GM21576 (cell line): ENCODE data around the gene CUL1.

Experiments used
- ATAC-seq: cut with Tn5 transposase; IDR thresholded peaks from one replicate; pipeline ENCODE4 v1.9.1; 2021; ENCODE audit warnings: mild to moderate bottlenecking, moderate library complexity; ENCODE audit not compliant: unreplicated experiment

The CUL1 gene

DNA sequence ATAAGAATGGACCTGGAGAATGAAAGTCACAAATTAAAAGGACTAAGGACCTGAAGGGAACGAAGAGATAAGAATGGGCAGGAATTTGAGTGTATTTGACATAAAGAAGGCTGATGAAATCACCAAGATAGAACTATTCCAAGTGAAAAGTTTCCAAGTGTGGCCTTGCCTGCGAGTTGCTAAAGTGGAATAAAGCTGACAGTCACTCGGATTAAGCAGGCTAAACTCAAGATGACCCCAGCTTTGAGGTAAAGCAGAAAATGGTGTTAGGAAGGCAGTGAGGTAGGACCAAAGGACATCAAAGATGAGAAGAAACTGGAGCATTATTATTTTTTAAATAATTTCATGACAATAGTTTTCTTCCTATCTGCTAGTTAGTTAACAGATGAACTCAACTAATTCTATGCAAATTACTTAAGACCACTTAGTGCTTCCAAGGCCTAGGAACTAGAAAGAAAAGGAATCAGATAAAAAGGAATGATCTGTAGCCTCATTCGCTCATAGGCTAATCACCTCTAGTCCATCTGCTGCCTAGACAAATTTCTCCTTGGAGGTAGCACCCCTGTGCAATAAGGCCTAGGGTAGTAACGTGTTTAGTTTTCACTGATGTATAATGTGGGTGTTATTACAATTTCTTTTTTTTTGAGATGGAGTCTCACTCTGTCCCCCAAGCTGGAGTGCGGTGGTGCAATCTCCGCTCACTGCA lies 150.8 kb downstream of the CUL1 start:
- no peak for ATAC-seq

DNA sequence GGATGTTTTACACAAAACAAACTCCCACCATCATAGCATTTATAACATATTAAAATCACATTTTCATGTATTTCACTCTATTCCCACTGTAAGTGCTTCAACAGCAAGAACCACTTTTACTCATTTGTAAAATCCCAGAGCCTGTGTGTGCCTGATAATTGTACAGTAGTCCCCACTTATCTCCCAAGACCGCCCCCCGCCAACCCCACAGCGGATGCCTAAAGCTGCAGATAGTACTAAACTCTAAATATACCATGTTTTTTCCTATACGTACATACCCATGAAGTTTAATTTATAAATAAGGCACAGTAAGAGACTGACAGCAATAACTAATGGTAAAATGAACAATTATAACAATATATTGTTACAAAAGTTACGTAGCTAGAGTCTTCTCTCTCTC lies 151.9 kb downstream of the CUL1 start:
- no peak for ATAC-seq
